Esophagus muscularis mucosa (tissue), 4 donors: ENCODE data around the gene GTF2IRD1. TPM values are rescaled to one million over a fixed set of nuclear protein-coding genes. Genes with fewer than 3 reads are reported as not detected.

Experiments
- DNase-seq: peaks from one replicate; pipeline ENCODE4 v3.0.0-alpha.2; 2017; ENCODE audit errors: extremely low spot score
- H3K27ac ChIP-seq, 4 donors: fragments of 200-600 bp; sonication (generic); replicated peaks in 1 of 4; 1 replicate in 3 of 4; 2 replicates in 1 of 4; pipeline ENCODE4 v1.5.1; 2016 to 2019; ENCODE audit warnings: mild to moderate bottlenecking in 1 of 4
- H3K27me3 ChIP-seq, 4 donors: fragments of 200-600 bp; sonication (generic); one replicate each; pipeline versions ENCODE4 v1.5.1 to v1.6.0; 2016 to 2019
- H3K36me3 ChIP-seq, 4 donors: fragments of 200-600 bp; sonication (generic); one replicate each; pipeline ENCODE4 v1.5.1; 2016 to 2019
- H3K4me1 ChIP-seq, 4 donors: fragments of 200-600 bp; sonication (generic); one replicate each; pipeline ENCODE4 v1.5.1; 2016 to 2019
- H3K4me3 ChIP-seq, 4 donors: fragments of 200-600 bp; sonication (generic); 1 replicate in 2 of 4; 2 replicates in 2 of 4; pipeline ENCODE4 v1.5.1; 2016 to 2019; ENCODE audit warnings: mild to moderate bottlenecking in 4 of 4, moderate library complexity in 1 of 4
- H3K9me3 ChIP-seq, 4 donors: fragments of 200-600 bp; sonication (generic); 1 replicate in 3 of 4; 2 replicates in 1 of 4; pipeline ENCODE4 v1.5.1; 2016 to 2019
- CTCF ChIP-seq, 3 experiments: fragments of 200-600 bp in 2 of 3; fragments of 450-650 bp in 1 of 3; sonication (generic) in 2 of 3; IDR thresholded peaks; one replicate each; pipeline ENCODE4 v1.5.1; 2017 to 2019; ENCODE audit warnings: antibody characterized with exemption in 3 of 3, mild to moderate bottlenecking in 2 of 3, moderate library complexity in 1 of 3
- EP300 ChIP-seq: sonication (generic); formaldehyde crosslinking; IDR thresholded peaks from one replicate; pipeline ENCODE4 v1.6.1; 2017; ENCODE audit warnings: antibody characterized with exemption
- POLR2A ChIP-seq: fragments of 450-650 bp; IDR thresholded peaks from one replicate; pipeline ENCODE4 v1.6.1; 2017; ENCODE audit warnings: antibody characterized with exemption, moderate library complexity, mild to moderate bottlenecking, low read depth
- POLR2AphosphoS5 ChIP-seq, 2 donors: sonication (generic); formaldehyde crosslinking; IDR thresholded peaks; one replicate each; pipeline ENCODE4 v1.6.1; 2017; ENCODE audit warnings: antibody characterized with exemption in 2 of 2
- WGBS: methylation state at CpG from one replicate; pipeline ENCODE4 v1.1.5; 2018; 5-methylcytosine and 5-hydroxymethylcytosine counted together
- intact Hi-C: fragments of 100-400 bp; cut with DNase I; formaldehyde crosslinking; loops from one replicate; pipeline ENCODE4 v1.15.1; 2023
- total RNA-seq, 4 donors: library from RNA; depleted of rRNA; stranded (reverse); fragments of >200 nt; gene quantifications; one replicate each; pipeline versions ENCODE4 v1.1.0 to v1.2.1, GENCODE V29; 2016

The GTF2IRD1 gene
- total RNA-seq, 4 donors from 2014 or later: 20.8 to 24.0 (median 22.0) TPM

GRCh38 chr7:74455928-74456327 is 2.2 kb downstream of the GTF2IRD1 start:
- H3K4me3 ChIP-seq: no peak overlapping the region
- H3K27me3 ChIP-seq: no peaks in the 10 kb centered on the region
- no peaks in the 10 kb centered on the region for H3K36me3 ChIP-seq
- intact Hi-C loops: loop anchor here (2.0 kb wide), 1 partner anchor 25 kb away; no protein-coding TSS in a partner anchor
- no peaks in the 10 kb centered on the region for H3K9me3 ChIP-seq
- DNase-seq: no peak
- TF ChIP-seq POLR2AphosphoS5 (IDR thresholded peaks at IDR 0.05): no peak
- peak overlapping the region; percentile 93 to 97 (median 94) for H3K27ac ChIP-seq
- peaks cover 9 to 57% (median 45%) of the 10 kb centered on the region in 4 donors for H3K4me1 ChIP-seq
- WGBS: 79% methylated on average over 5 of the region's 6 CpGs

- Histone ChIP-seq H3K36me3 (no peaks in the 10 kb centered on the region), H3K9me3 (no peaks in the 10 kb centered on the region), H3K27ac (peak overlapping the region in 3 of 4 donors; percentile 49 to 97 (median 94)), H3K4me3 (no peak overlapping the region), H3K4me1 (peaks cover 9 to 57% (median 45%) of the 10 kb centered on the region in 4 donors), H3K27me3 (no peaks in the 10 kb centered on the region)
- 95% methylated on average over 5 of the region's 5 CpGs for WGBS
- TF ChIP-seq EP300: no peak
- TF ChIP-seq CTCF (IDR thresholded peaks at IDR 0.05): no peak
- no peak for TF ChIP-seq POLR2A
- TF ChIP-seq POLR2AphosphoS5 (IDR thresholded peaks at IDR 0.05): no peak
- intact Hi-C loops: no loop called here
- no peak for DNase-seq
These were observed 3.3 kb downstream of the GTF2IRD1 start for GRCh38 chr7:74457007-74457406.

- intact Hi-C loops: no loop called here
- peak overlapping the region in 2 of 4 donors; percentile 15 to 81 for H3K27ac ChIP-seq
- H3K4me3 ChIP-seq: no peak overlapping the region
- DNase-seq: no peak
- no peaks in the 10 kb centered on the region for H3K36me3 ChIP-seq
- H3K9me3 ChIP-seq: no peaks in the 10 kb centered on the region
- H3K27me3 ChIP-seq: no peaks in the 10 kb centered on the region
- WGBS: 93% methylated on average over 15 of the region's 15 CpGs
- H3K4me1 ChIP-seq: peaks cover 25 to 37% (median 33%) of the 10 kb centered on the region in 4 donors
- TF ChIP-seq CTCF (IDR thresholded peaks at IDR 0.05): no peak
- no peak for TF ChIP-seq POLR2AphosphoS5 (IDR thresholded peaks at IDR 0.05)
- TF ChIP-seq POLR2A: no peak
- TF ChIP-seq EP300: no peak
These were observed 8.4 kb downstream of the GTF2IRD1 start for GRCh38 chr7:74461970-74462706.

- Histone ChIP-seq H3K4me3 (no peak overlapping the region), H3K27me3 (no peaks in the 10 kb centered on the region), H3K36me3 (no peaks in the 10 kb centered on the region), H3K4me1 (peaks cover 25 to 43% (median 36%) of the 10 kb centered on the region in 4 donors), H3K9me3 (no peaks in the 10 kb centered on the region), H3K27ac (peak overlapping the region in 2 of 4 donors; percentile 15 to 81)
- no peak for DNase-seq
- TF ChIP-seq POLR2AphosphoS5 (IDR thresholded peaks at IDR 0.05): no peak
- TF ChIP-seq POLR2A: no peak
- no peak for TF ChIP-seq CTCF (IDR thresholded peaks at IDR 0.05)
- no peak for TF ChIP-seq EP300
- intact Hi-C loops: no loop called here
- 86% methylated on average over 11 of the region's 11 CpGs for WGBS
These were observed 9.0 kb downstream of the GTF2IRD1 start for GRCh38 chr7:74462707-74463100.

- intact Hi-C loops: no loop called here
- Histone ChIP-seq H3K4me1 (peaks cover 24 to 32% (median 28%) of the 10 kb centered on the region in 4 donors), H3K36me3 (no peaks in the 10 kb centered on the region), H3K9me3 (no peaks in the 10 kb centered on the region), H3K27me3 (no peaks in the 10 kb centered on the region), H3K27ac (peak overlapping the region; percentile 75 to 82 (median 78)), H3K4me3 (no peak overlapping the region)
- no peak for DNase-seq
- 76% methylated on average over 5 of the region's 7 CpGs for WGBS
- no peak for TF ChIP-seq POLR2AphosphoS5 (IDR thresholded peaks at IDR 0.05)
- no peak for TF ChIP-seq CTCF (IDR thresholded peaks at IDR 0.05)
- TF ChIP-seq POLR2A: no peak
- TF ChIP-seq EP300: no peak
These were observed 11.5 kb downstream of the GTF2IRD1 start for GRCh38 chr7:74464931-74465886.
